Skeletal muscle tissue (tissue), 4 donors: ENCODE data around the gene TRIB2. TPM values are rescaled to one million over a fixed set of nuclear protein-coding genes. Genes with fewer than 3 reads are reported as not detected.

Source experiments
- H3K27ac ChIP-seq: one replicate; pipeline ENCODE4 v1.7.0; 2013; ENCODE audit warnings: mild to moderate bottlenecking, low read depth, low read length, inconsistent platforms
- H3K27me3 ChIP-seq, 3 donors: one replicate each; pipeline ENCODE4 v1.7.0; 2013; ENCODE audit warnings: low read length in 3 of 3; ENCODE audit not compliant: control insufficient read depth in 3 of 3, insufficient read depth in 3 of 3
- H3K36me3 ChIP-seq, 3 donors: one replicate each; pipeline ENCODE4 v1.7.0; 2013; ENCODE audit warnings: low read length in 3 of 3; ENCODE audit not compliant: control insufficient read depth in 3 of 3, insufficient read depth in 3 of 3
- H3K4me1 ChIP-seq, 3 donors: one replicate each; pipeline ENCODE4 v1.7.0; 2013; ENCODE audit warnings: low read length in 3 of 3, mild to moderate bottlenecking in 3 of 3; ENCODE audit not compliant: control insufficient read depth in 3 of 3, insufficient read depth in 3 of 3
- H3K4me3 ChIP-seq, 3 donors: one replicate each; pipeline ENCODE4 v1.7.0; 2013; ENCODE audit warnings: low read length in 3 of 3
- H3K9ac ChIP-seq, 3 donors: one replicate each; pipeline ENCODE4 v1.7.0; 2013; ENCODE audit warnings: low read length in 3 of 3, mild to moderate bottlenecking in 3 of 3, moderate library complexity in 2 of 3, low read depth in 1 of 3
- H3K9me3 ChIP-seq, 3 donors: one replicate each; pipeline ENCODE4 v1.7.0; 2013; ENCODE audit warnings: low read length in 3 of 3; ENCODE audit not compliant: control insufficient read depth in 3 of 3
- total RNA-seq: library from RNA; depleted of rRNA; stranded (reverse); fragments of >200 nt; gene quantifications from one replicate; pipeline ENCODE4 v1.2.3, GENCODE V29; 2014
- donor health status: Osteomylitis.

The TRIB2 gene
- total RNA-seq, 1 donor from 2014 or later, result 38.1 TPM

- Histone ChIP-seq H3K27ac (no peak overlapping the region), H3K9ac (no peak overlapping the region), H3K4me3 (no peak overlapping the region), H3K27me3 (no peaks in the 10 kb centered on the region), H3K36me3 (no peaks in the 10 kb centered on the region), H3K4me1 (peaks cover 0 to 2% (median 0%) of the 10 kb centered on the region in 3 donors), H3K9me3 (no peaks in the 10 kb centered on the region)
These were observed 52.9 kb downstream of the TRIB2 start for GRCh38 chr2:12769492-12770105.

- Histone ChIP-seq H3K27ac (no peak overlapping the region), H3K9me3 (peaks cover 0 to 2% (median 0%) of the 10 kb centered on the region in 3 donors), H3K4me1 (peaks cover 0 to 2% (median 0%) of the 10 kb centered on the region in 3 donors), H3K36me3 (no peaks in the 10 kb centered on the region), H3K9ac (no peak overlapping the region), H3K27me3 (no peaks in the 10 kb centered on the region), H3K4me3 (no peak overlapping the region)
These were observed 53.7 kb downstream of the TRIB2 start for GRCh38 chr2:12770300-12770968.

GRCh38 chr2:12771154-12771553, 54.4 kb downstream of the TRIB2 start:
- H3K9ac ChIP-seq, result no peak overlapping the region
- H3K27me3 ChIP-seq, result no peaks in the 10 kb centered on the region
- peaks cover 0 to under 1% (median 0%) of the 10 kb centered on the region in 3 donors for H3K4me1 ChIP-seq
- no peak overlapping the region for H3K27ac ChIP-seq
- H3K4me3 ChIP-seq, result no peak overlapping the region
- H3K9me3 ChIP-seq, result peaks cover 0 to 2% (median 0%) of the 10 kb centered on the region in 3 donors
- H3K36me3 ChIP-seq, result no peaks in the 10 kb centered on the region

- Histone ChIP-seq H3K27ac (no peak overlapping the region), H3K27me3 (no peaks in the 10 kb centered on the region), H3K9me3 (peaks cover 0 to 2% (median 0%) of the 10 kb centered on the region in 3 donors), H3K4me3 (no peak overlapping the region), H3K4me1 (peaks cover 0 to 2% (median 0%) of the 10 kb centered on the region in 3 donors), H3K36me3 (no peaks in the 10 kb centered on the region), H3K9ac (no peak overlapping the region)
These were observed 57.1 kb downstream of the TRIB2 start for GRCh38 chr2:12773586-12774394.

GRCh38 chr2:12774395-12774727, 57.6 kb downstream of the TRIB2 start:
- Histone ChIP-seq H3K27me3 (no peaks in the 10 kb centered on the region), H3K27ac (no peak overlapping the region), H3K9ac (no peak overlapping the region), H3K9me3 (peaks cover 0 to 2% (median 0%) of the 10 kb centered on the region in 3 donors), H3K4me1 (peaks cover 0 to 2% (median 0%) of the 10 kb centered on the region in 3 donors), H3K36me3 (no peaks in the 10 kb centered on the region), H3K4me3 (no peak overlapping the region)

GRCh38 chr2:12776521-12776961, 59.8 kb downstream of the TRIB2 start:
- Histone ChIP-seq H3K9ac (no peak overlapping the region), H3K9me3 (peaks cover 0 to 2% (median 0%) of the 10 kb centered on the region in 3 donors), H3K4me3 (no peak overlapping the region), H3K4me1 (peaks cover 0 to 2% (median 0%) of the 10 kb centered on the region in 3 donors), H3K27me3 (no peaks in the 10 kb centered on the region), H3K27ac (no peak overlapping the region), H3K36me3 (no peaks in the 10 kb centered on the region)

GRCh38 chr2:12778369-12778768, 61.6 kb downstream of the TRIB2 start:
- no peak overlapping the region for H3K9ac ChIP-seq
- H3K27ac ChIP-seq, result no peak overlapping the region
- H3K36me3 ChIP-seq, result no peaks in the 10 kb centered on the region
- no peaks in the 10 kb centered on the region for H3K27me3 ChIP-seq
- H3K9me3 ChIP-seq, result peaks cover 0 to 2% (median 0%) of the 10 kb centered on the region in 3 donors
- H3K4me1 ChIP-seq, result peaks cover 0 to 2% (median 0%) of the 10 kb centered on the region in 3 donors
- H3K4me3 ChIP-seq, result no peak overlapping the region

- H3K27me3 ChIP-seq, result no peaks in the 10 kb centered on the region
- no peak overlapping the region for H3K4me3 ChIP-seq
- H3K27ac ChIP-seq, result no peak overlapping the region
- no peak overlapping the region for H3K9ac ChIP-seq
- peaks cover 0 to 2% (median 0%) of the 10 kb centered on the region in 3 donors for H3K9me3 ChIP-seq
- H3K36me3 ChIP-seq, result no peaks in the 10 kb centered on the region
- peaks cover 0 to 2% (median 0%) of the 10 kb centered on the region in 3 donors for H3K4me1 ChIP-seq
These were observed 62.3 kb downstream of the TRIB2 start for GRCh38 chr2:12778811-12779579.

- no peak overlapping the region for H3K27ac ChIP-seq
- H3K9ac ChIP-seq, result no peak overlapping the region
- H3K4me1 ChIP-seq, result peaks cover 0 to 2% (median 0%) of the 10 kb centered on the region in 3 donors
- no peaks in the 10 kb centered on the region for H3K27me3 ChIP-seq
- H3K9me3 ChIP-seq, result no peaks in the 10 kb centered on the region
- no peak overlapping the region for H3K4me3 ChIP-seq
- no peaks in the 10 kb centered on the region for H3K36me3 ChIP-seq
These were observed 64.6 kb downstream of the TRIB2 start for GRCh38 chr2:12781329-12781728.
